Activated T-cell treated with anti-CD3 and anti-CD28 coated beads, Interleukin-2, amount 50 U/mL, for 24 hours (primary cell): ENCODE data around the gene OTUD5.

Source experiments
- DNase-seq: peaks from one replicate; pipeline ENCODE4 v3.0.0-alpha.2; 2020
- H3K27ac Mint-ChIP-seq: 2 replicates; pipeline ENCODE4 v1.8.0; 2020; ENCODE audit warnings: mild to moderate bottlenecking, mixed read lengths
- H3K27me3 Mint-ChIP-seq: 2 replicates; pipeline ENCODE4 v1.8.0; 2020; ENCODE audit warnings: mixed read lengths
- H3K36me3 Mint-ChIP-seq: 2 replicates; pipeline ENCODE4 v1.8.0; 2020; ENCODE audit warnings: low read depth, mixed read lengths
- H3K4me1 Mint-ChIP-seq: 2 replicates; pipeline ENCODE4 v1.8.0; 2020; ENCODE audit warnings: low read depth, mixed read lengths
- H3K4me3 Mint-ChIP-seq: 2 replicates; pipeline ENCODE4 v1.8.0; 2020; ENCODE audit warnings: mild to moderate bottlenecking, moderate library complexity, mixed read lengths
- H3K9me3 Mint-ChIP-seq: 2 replicates; pipeline ENCODE4 v1.8.0; 2020; ENCODE audit warnings: mixed read lengths

Gene OTUD5

GRCh38 chrX:48961585-48962091, 4.2 kb upstream of the OTUD5 start:
- H3K27me3 Mint-ChIP-seq, result peaks cover 22% of the 10 kb centered on the region
- no peak overlapping the region for H3K27ac Mint-ChIP-seq
- no peak overlapping the region for H3K4me3 Mint-ChIP-seq
- H3K9me3 Mint-ChIP-seq, result no peaks in the 10 kb centered on the region
- no peak for DNase-seq
- H3K4me1 Mint-ChIP-seq, result peaks cover 12% of the 10 kb centered on the region
- H3K36me3 Mint-ChIP-seq, result peaks cover 5% of the 10 kb centered on the region

DNA sequence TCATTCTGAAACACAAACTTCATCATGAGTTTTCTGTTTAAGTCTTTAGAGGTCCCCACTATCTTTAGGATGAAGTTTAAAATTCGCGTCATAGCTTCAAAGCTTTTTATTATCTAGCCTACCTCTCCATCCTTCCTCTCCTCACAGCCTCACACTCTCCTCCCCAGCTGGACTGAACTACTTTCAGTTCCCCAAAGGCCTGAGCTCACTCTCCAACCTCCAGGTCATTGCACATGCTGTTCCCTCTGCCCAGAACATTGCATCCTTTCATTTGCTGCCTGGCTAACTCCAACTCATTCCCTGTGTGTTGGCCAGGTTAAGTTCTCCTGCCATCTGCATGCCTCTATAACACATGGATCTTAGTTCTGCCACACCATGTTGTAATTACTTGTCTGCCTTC, 2.9 kb upstream of the OTUD5 start:
- H3K27me3 Mint-ChIP-seq, result peaks cover 18% of the 10 kb centered on the region
- peaks cover 17% of the 10 kb centered on the region for H3K36me3 Mint-ChIP-seq
- no peak overlapping the region for H3K27ac Mint-ChIP-seq
- peaks cover 20% of the 10 kb centered on the region for H3K4me1 Mint-ChIP-seq
- no peak overlapping the region for H3K4me3 Mint-ChIP-seq
- no peak for DNase-seq
- no peaks in the 10 kb centered on the region for H3K9me3 Mint-ChIP-seq

DNA sequence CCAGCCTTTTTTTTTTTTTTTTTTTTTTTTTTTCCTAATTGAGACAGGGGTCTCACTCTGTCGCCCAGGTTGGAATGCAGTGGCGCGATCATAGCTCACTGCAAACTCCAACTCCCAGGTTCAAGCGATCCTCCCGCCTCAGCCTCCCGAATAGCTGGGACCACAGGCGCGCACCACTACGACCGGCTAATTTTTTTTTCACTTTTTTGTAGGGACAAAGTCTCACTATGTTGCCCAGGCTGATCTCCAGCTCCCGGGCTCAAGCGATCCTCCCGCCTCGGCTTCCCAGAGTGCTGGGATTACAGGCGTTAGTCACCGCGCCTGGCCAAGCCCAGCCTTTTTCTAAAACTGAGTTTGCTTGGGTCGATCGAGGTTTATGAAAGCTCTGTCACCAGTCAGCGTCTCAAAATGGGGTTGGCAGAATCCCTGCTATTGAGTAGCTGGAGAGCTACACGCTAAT, 1.3 kb upstream of the OTUD5 start:
- peak overlapping the region; percentile 93 for H3K4me3 Mint-ChIP-seq
- peak; percentile 56 for DNase-seq
- peaks cover 33% of the 10 kb centered on the region for H3K36me3 Mint-ChIP-seq
- H3K27me3 Mint-ChIP-seq, result peaks cover 16% of the 10 kb centered on the region
- peak overlapping the region; percentile 100 for H3K27ac Mint-ChIP-seq
- H3K9me3 Mint-ChIP-seq, result no peaks in the 10 kb centered on the region
- H3K4me1 Mint-ChIP-seq, result peaks cover 36% of the 10 kb centered on the region

DNA sequence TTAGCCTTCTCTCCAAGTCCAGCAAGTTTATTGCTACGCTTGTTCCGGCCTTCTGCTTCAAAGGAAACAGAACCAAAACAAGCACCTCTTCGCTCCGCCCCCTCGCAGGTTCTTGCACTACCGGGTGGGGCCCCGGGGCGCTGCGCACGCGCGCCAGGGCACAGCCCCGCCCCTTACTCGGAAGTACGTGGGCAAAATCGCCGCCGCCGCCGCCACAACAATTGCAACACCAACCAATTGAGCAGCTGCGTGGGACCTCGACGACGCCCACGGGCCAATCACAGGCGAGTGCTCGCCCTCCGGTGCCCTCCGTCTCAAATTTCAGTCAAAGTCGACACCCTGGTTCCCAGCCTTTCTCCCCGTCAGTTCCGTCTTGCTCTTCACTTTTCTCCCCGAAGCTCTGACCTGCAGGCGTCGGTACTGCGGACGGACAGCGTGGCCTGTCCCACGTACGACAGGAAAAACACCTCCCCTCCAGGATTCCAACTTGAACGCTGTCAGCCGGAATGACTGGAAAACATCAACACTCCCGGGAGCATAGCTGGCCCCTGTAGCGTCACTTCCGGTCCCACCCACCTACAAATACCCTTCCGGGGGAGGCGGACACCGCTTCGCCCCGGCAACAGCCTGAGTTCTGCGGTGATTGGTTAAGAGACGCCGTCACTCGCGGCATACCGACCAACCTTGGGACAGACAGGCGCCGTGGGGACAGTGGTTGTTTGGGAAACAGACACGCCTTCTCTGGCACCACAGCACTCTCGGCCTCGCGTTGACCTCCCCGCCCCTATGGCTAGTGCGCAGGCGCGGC, 624 bp upstream of the OTUD5 start:
- H3K27me3 Mint-ChIP-seq, result peaks cover 18% of the 10 kb centered on the region

DNA sequence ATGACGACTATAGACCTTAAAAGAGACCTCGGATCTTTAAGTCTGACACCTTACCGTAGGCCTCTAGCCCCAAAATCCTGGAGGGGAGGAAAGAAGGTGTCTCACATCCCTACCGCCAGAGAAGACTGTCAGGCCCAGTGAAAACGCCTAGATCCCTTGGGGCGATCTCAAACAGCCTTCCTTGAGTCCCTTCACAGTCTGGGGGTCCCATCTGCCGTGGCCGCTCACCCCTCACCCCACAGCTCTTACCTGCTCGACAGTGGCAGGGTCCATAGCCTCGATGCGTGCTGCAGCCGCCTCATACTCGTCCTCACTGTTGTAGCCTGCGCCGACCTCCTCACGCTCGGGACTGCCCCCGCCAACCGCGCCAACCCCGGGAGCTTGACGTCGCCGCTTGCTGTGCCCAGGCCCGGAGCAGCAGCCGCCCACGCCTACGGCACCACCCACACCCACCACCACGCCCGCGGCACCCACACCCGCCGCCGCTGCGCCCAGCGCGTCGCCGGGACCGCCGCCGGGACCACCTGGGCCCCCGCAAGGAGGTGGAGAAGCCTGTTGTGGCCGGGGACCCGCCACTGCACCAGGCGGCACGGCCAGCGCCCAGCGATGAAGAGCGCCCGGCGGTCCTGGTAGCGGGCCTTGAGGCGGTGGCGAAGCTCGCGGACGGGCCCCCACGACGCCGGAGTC, 536 bp downstream of the OTUD5 start:
- peaks cover 54% of the 10 kb centered on the region for H3K4me1 Mint-ChIP-seq
- no peaks in the 10 kb centered on the region for H3K9me3 Mint-ChIP-seq
- DNase-seq, result peak; percentile 70
- H3K4me3 Mint-ChIP-seq, result peak overlapping the region; percentile 85
- H3K27ac Mint-ChIP-seq, result peak overlapping the region; percentile 89
- H3K27me3 Mint-ChIP-seq, result peaks cover 15% of the 10 kb centered on the region
- H3K36me3 Mint-ChIP-seq, result peaks cover 51% of the 10 kb centered on the region

More for the DNA sequence above, 624 bp upstream of the OTUD5 start:
- H3K4me3 Mint-ChIP-seq, result peak overlapping the region; percentile 93
- peak; percentile 91 for DNase-seq
- peak overlapping the region; percentile 100 for H3K27ac Mint-ChIP-seq
- H3K36me3 Mint-ChIP-seq, result peaks cover 39% of the 10 kb centered on the region
- no peaks in the 10 kb centered on the region for H3K9me3 Mint-ChIP-seq
- H3K4me1 Mint-ChIP-seq, result peaks cover 42% of the 10 kb centered on the region

DNA sequence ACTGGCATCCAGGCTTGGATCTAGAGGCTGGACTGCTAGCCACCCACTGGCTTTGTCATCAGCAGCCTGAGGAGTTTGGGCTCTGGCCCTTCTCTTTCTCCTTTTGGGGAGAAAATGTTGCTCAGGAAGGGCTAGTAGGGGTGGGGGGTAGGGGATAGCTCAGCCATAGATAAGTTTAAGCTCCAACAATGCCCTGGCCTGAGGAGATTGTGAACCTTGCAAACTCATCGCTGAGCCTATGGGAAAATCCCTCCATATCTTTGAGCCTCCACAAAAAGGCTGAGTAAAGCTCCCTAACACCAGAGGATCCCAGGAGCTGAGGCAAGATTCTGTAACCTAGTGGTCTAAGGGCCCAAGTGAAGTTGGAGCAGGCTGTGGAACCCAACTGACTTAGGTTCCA, 8.8 kb downstream of the OTUD5 start:
- no peaks in the 10 kb centered on the region for H3K9me3 Mint-ChIP-seq
- no peak for DNase-seq
- H3K27me3 Mint-ChIP-seq, result peaks cover 12% of the 10 kb centered on the region
- peak overlapping the region; percentile 66 for H3K27ac Mint-ChIP-seq
- H3K36me3 Mint-ChIP-seq, result peaks cover 43% of the 10 kb centered on the region
- peaks cover 47% of the 10 kb centered on the region for H3K4me1 Mint-ChIP-seq
- no peak overlapping the region for H3K4me3 Mint-ChIP-seq

GRCh38 chrX:48945517-48946348, 11.7 kb downstream of the OTUD5 start:
- Mint-ChIP-seq H3K27me3 (peaks cover 8% of the 10 kb centered on the region), H3K27ac (peak overlapping the region; percentile 76), H3K4me1 (peaks cover 50% of the 10 kb centered on the region), H3K36me3 (peaks cover 44% of the 10 kb centered on the region), H3K4me3 (no peak overlapping the region), H3K9me3 (no peaks in the 10 kb centered on the region)
- DNase-seq, result peak; percentile 70

DNA sequence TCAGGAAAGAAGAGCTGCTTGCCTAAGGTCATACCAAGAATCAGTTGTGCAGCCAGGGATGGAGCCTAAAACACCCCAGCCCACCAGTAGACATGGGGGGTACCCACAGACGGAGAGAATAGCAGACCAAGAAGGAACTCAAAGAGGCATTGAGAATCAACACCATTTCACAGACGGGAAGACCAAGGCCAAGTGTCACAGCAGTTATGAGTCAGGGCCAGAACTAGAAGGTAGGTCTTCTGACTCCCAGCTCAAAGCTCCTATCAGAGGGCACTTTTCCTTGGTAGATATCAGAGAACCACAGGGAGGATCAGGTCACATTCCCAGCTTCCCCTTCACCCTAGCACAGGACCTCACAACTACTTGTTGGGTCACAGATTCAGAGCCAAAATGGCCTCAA, 14.5 kb downstream of the OTUD5 start:
- H3K4me1 Mint-ChIP-seq, result peaks cover 74% of the 10 kb centered on the region
- H3K9me3 Mint-ChIP-seq, result no peaks in the 10 kb centered on the region
- no peak for DNase-seq
- peak overlapping the region; percentile 38 for H3K4me3 Mint-ChIP-seq
- peaks cover 57% of the 10 kb centered on the region for H3K36me3 Mint-ChIP-seq
- H3K27ac Mint-ChIP-seq, result peak overlapping the region; percentile 89
- H3K27me3 Mint-ChIP-seq, result peaks cover 5% of the 10 kb centered on the region

GRCh38 chrX:48940404-48940955, 16.9 kb downstream of the OTUD5 start:
- Mint-ChIP-seq H3K9me3 (no peaks in the 10 kb centered on the region), H3K27ac (peak overlapping the region; percentile 94), H3K36me3 (peaks cover 75% of the 10 kb centered on the region), H3K4me1 (peaks cover 85% of the 10 kb centered on the region), H3K4me3 (peak overlapping the region; percentile 72), H3K27me3 (no peaks in the 10 kb centered on the region)
- peak; percentile 47 for DNase-seq

DNA sequence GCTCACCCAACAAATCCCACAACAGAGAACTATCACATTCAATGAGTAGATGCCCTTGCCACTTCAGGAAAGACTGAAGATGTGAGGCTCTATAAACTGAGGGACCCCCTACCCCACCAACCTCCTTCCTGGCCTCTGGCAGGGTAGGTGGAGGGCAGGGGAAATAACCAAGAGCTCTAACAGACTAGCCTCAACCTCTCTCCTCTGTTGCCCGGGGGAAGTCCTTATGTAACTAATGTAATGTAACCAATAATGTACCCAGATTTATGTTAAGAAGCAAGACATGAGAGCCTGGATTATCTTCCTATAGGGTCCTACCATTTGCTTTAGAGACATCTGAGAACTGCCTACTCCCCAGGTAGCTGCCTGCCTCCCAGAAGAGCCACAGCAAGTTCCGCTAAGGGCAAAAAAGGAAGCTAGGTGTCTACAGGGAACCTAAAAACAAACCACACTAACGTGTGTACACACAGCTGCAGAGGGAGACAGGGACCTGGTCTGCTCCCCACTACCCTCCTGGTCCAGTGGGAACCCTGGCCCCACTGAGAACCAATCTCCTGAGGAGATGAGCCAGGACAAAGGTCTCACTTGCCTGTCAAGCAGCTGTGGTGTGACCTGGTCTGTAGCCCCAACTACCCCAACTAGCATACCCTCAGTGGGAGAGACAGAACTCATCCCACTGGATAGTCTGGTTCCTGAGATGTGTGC, 17.7 kb downstream of the OTUD5 start:
- Mint-ChIP-seq H3K4me1 (peaks cover 93% of the 10 kb centered on the region), H3K27me3 (no peaks in the 10 kb centered on the region), H3K36me3 (peaks cover 83% of the 10 kb centered on the region), H3K9me3 (peaks cover 3% of the 10 kb centered on the region), H3K27ac (peak overlapping the region; percentile 94), H3K4me3 (peak overlapping the region; percentile 72)
- peak; percentile 58 for DNase-seq

- H3K4me3 Mint-ChIP-seq, result peak overlapping the region; percentile 72
- peaks cover 3% of the 10 kb centered on the region for H3K9me3 Mint-ChIP-seq
- H3K27me3 Mint-ChIP-seq, result no peaks in the 10 kb centered on the region
- peak; percentile 79 for DNase-seq
- H3K36me3 Mint-ChIP-seq, result peaks cover 85% of the 10 kb centered on the region
- peak overlapping the region; percentile 94 for H3K27ac Mint-ChIP-seq
- H3K4me1 Mint-ChIP-seq, result peaks cover 94% of the 10 kb centered on the region
Measured at GRCh38 chrX:48938721-48939425, 18.5 kb downstream of the OTUD5 start.

GRCh38 chrX:48937054-48937907, 20.1 kb downstream of the OTUD5 start:
- Mint-ChIP-seq H3K36me3 (peaks cover 84% of the 10 kb centered on the region), H3K27me3 (no peaks in the 10 kb centered on the region), H3K27ac (peak overlapping the region; percentile 94), H3K4me1 (peaks cover 88% of the 10 kb centered on the region), H3K9me3 (peaks cover 3% of the 10 kb centered on the region), H3K4me3 (peak overlapping the region; percentile 72)
- peak; percentile 93 for DNase-seq
